Left renal cortex interstitium (tissue), 4 donors: Measurements from ENCODE around the gene PTPRG. TPM values are rescaled to one million over a fixed set of nuclear protein-coding genes. Genes with fewer than 3 reads are reported as not detected.

Experiments
- DNase-seq, 4 donors: peaks; one replicate each; pipeline ENCODE4 v3.0.0-alpha.2; 2013; ENCODE audit warnings: low read depth in 4 of 4, low spot score in 2 of 4, missing footprints in 1 of 4
- polyA plus RNA-seq, 4 donors: library from polyadenylated mRNA; unstranded; fragments of 120-200 nt; gene quantifications; one replicate each; pipeline ENCODE4 v1.2.1, GENCODE V29; 2013; ENCODE audit not compliant: insufficient read length in 4 of 4

PTPRG gene
- polyA plus RNA-seq, 4 donors, result 75.4 to 87.4 (median 78.9) TPM

DNA sequence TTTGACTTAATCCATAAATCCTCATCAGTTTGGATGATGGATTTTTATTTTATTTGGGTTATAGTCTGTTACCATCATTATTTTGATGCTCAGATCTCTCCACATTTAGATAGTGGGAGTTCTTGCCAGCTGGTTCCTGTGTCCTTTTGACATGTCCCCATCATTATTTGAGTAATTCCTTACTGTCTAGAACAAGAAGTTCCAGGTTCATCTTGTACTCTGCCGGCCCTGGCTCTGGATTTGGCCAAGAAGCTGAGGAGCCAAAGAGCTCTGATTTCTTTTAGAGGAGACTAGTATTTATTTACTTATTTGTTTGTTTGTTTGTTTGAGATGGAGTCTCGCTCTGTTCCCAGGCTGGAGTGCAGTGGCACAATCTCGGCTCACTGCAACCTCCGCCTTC, 54.3 kb downstream of the PTPRG start:
- DNase-seq, result no peak

DNA sequence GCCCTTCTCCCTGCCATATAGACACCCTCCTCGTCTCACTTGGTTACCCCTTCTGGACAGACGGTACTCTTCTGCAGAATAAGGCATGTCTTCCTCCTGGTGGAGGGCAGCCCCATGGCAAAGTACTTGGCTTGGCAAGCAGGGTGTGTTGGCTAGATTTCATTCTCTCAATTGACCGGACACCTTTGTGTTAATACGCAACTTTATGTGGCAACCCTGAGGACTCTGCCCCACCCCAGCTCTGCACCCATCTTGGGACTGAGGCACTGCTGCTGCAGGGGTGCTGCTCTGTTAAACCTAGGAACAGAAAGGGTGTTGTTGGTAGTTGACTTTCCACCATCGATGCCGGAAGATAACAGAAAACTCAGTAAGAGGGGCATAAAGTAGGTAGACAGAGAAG, 55.2 kb downstream of the PTPRG start:
- no peak for DNase-seq

DNA sequence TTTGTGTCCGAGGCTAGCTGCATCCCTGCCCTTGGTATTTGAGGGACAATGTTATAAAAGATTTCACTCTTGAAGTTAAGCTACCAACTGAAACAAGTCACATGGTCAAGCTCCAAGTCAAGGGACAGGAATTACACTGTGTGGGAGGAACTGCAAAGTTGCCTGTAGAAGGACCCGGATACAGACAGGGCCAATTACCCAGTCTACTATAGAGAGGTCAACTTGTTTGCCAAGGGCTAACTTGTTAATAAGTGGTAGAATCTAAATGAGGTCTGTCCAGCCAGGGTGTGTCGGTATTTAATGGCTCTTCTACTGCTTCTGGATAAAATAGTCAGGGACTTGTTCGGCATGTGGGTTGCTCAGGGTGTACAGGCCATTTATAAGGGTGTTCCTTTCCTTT, 55.7 kb downstream of the PTPRG start:
- peak in 2 of 4 donors; percentile 11 to 27 for DNase-seq

DNA sequence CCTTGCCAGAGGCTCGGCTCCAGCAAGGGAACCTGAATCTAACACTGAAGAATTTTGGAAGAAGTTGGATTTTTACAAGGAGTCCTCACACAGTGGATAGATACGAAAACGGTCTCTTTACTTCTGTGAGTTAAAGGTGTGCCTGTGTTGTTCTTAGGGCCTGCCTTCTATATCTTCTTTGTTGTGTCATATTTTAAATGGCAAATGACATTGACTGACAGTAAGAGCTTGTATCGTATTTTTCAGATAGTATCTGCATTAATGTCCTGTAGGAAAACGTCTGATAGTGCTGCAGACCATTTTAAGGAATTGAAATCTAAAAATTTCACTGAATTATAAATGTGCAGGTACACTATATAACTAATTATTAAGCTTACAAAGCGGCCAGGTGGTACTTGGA, 56.3 kb downstream of the PTPRG start:
- DNase-seq, result no peak

DNA sequence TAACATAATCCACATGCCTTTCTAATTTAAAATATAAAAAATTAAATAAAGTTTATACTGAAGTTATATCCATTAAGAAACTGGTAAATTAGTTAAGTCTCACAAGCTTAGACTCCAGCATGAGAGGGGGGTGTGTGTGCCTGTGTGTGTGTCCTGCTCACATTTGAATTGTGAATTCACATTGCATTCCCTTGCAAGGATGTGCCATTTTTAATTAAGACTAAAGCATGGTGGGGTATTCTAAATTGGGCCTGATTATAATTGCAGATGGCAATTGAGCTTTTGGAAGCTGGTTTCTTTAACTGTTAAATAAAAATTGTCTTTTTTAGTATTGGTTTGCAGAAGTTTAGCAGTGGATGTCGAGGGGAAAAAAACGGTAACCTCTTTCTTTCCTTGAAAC, 56.9 kb downstream of the PTPRG start:
- DNase-seq, result no peak

DNA sequence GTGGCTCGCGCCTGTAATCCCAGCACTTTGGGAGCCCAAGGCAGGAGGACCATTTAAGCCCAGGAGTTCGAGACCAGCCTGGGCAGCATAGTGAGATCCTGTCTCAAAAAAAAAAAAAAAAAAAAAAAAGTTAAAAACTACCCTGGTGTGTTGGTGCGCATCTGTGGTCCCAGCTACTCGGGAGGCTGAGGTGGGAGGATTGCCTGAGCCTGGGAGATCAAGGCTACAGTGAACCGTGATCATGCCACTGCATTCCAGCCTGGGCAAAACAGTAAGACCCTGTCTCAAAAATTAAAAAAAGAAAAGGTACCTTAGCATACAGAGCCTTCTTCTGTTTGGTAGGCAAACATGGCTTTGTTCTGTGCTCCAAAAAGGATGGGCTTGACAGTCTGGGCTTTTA, 57.5 kb downstream of the PTPRG start:
- DNase-seq, result no peak

DNA sequence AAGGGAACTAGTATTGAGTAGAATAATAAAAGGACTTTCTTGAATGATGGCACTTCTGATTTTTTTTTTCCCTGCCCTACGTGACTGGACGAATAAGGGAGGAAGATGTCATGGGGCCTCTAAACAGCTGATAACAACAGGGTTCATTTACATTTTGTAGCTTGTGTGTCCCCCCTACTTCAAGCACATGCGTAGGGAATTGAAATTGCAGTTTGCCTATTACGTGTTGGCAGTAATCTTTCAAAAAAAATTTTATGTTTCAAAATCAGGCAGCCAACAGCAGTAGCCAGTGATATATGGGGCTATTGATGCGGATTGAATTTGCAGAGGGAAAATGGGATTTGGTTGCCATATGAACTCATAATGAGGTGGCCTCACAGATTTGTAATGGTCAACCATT, 58.7 kb downstream of the PTPRG start:
- no peak for DNase-seq

DNA sequence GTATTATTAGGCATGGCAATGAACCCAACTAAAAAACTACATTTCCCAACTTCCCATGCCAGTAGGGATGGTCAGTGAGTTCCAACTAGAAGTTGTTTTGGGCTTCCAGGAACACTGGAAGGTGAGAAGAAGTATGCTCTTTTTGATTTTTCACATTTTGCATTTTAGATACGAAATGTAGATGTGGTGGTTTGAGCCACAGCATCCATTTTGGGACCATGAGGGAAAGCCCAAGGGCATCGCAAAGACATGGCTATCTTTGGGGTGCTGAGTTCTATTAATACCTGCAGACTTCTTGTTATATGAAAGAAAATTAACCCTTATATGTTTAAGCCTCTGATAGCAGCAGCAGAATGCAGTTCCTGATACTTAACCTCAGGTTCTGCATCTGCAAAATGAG, 62.9 kb downstream of the PTPRG start:
- no peak for DNase-seq

DNA sequence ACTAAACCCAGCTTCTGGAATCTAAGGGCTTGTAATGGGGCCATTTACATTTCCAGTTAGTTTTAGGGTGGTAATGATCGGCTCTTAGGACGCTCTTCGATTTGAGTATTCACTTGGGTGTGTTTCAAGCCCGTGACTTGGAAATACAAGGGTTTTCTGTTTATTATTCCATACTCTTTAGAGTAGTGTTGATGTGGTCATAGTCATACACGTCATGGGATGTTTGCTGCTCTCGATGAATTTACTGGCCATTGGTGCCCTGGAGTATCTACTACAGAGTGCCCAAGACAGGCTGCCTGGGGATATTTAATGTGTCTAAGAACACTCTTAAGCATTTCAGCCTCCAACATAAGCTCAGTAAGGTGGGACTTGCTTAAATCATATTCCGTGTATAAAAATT, 64.1 kb downstream of the PTPRG start:
- DNase-seq, result no peak

DNA sequence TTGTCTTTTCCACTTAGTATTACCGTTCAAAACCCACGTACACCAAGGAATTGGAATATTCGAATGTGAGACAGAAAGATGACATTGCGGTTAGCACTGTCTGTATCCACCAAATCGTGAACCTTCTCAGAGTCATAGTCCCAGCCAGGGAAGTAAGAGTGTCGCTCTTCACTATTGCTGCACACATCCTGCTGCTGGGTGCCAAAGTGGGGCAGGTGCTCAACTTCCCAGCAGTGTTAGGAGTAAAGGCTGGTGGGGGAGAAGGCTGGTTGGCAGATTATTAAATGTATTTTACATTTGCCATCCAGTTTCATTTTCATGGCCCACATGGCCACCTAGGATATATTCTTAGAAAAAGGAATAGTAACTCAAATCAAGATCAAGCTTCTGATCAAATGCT, 65.1 kb downstream of the PTPRG start:
- DNase-seq, result no peak

DNA sequence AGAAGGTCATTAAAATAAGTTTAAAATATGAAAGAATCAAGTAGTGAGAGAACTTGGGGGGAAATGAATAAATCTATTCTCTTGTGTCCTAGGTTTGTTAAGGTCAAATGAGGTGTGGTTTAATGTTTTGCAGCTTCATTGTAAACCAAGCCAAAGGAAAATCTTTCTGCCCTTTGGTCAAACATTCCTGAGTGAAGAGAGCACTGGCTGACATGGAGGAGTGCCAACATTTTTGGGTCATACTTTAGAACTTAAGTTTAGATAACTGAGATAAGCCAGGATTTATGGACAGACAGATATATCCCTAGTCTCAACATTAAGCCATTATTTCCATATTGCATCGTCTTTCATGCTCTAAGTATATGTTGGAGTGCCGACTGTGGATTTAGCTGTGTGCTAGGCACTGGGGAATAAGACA, 66.4 kb downstream of the PTPRG start:
- no peak for DNase-seq

DNA sequence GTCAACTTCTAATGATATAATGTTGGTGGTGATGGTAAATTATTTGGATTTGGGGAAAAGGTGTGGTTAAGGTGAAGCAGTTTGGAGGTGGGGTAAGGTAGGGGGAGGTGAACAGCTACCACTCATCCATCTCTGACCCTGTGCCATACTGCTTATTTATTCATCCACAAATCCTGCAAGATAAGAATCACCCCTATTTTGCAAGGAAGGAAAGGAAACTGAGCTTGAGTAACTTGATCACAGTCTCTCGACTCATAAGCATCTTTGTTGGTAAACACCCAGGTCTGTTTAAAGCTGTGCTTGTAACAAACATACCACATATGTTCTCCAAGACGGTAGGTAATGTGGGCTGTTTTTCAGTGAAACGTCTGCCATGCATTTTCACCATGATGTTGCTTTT, 67.3 kb downstream of the PTPRG start:
- no peak for DNase-seq

DNA sequence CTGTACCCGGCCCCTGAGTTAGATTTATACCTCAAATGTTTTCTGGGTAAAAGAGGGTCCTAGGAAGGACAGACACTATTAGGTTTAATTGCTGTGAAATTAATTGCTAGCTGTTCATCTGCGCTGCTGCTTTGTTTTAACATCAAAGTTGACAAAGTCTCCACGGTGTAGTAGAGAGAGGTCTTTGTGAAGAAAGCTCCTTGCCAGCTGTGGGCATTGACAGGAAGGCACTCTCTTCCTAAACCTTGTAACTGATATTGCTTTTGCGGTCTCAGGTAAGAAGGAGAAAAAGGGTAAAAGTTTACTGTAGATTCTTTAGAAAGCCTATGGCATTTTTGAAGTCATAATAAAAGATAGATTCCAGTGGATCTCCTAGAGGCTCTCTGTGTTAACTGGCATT, 68.1 kb downstream of the PTPRG start:
- DNase-seq, result no peak

DNA sequence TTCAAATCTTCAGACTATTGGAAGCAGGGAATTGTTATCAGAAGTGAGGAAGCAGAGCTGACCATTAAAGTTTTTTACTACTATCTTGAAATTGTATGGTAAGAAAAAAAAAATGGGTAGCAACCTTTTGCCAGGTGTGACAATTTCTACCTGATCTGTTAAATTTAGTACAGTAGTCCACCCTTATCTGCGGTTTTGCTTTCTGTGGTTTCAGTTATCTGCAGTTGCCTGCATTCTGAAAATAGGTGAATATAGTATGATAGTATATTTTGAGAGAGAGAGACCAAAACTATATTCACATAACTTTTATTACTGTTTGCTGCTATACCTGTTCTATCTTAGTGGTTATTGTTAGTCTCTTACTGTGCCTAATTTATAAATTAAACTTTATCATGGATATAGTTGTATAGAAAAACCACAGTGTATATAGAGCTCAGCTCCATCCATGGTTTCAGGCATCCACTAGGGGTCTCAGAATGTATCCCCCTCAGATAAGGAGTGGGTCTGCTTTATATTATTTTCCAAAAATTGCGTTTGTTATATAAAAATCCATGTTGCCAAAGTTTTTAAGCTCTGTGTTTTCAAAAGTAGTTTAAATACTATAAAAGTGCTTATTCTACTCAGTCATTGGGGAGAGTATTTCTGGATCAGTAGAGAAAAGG, 69.9 kb downstream of the PTPRG start:
- DNase-seq, result no peak

DNA sequence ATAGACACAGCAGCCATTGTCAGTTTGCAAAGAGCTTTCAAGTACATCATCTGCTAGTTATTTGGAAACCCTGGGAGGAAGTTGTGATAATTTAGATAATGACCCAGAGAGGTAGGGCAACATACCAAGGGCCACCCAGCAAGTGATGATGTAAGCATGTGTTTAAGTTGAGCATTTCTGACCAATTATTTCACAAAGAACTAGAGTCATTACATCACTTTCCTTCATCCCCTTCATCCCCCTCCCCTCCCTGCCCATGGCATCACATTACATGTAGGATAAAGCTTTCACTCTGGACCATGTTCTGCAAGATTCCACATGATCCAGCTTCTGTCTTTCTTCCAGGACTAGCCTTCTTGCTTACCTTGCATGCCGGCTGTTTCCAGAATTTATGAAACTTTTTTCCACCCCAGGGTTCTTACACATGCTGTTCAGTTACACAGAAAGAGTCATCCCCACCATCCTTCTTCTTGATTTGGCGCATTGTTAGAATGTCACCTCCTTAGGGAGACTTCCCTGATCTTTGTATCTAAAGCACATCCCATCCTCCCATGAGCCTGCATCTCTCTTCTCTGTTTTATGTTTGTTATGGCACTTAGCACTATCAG, 71.3 kb downstream of the PTPRG start:
- DNase-seq, result no peak

DNA sequence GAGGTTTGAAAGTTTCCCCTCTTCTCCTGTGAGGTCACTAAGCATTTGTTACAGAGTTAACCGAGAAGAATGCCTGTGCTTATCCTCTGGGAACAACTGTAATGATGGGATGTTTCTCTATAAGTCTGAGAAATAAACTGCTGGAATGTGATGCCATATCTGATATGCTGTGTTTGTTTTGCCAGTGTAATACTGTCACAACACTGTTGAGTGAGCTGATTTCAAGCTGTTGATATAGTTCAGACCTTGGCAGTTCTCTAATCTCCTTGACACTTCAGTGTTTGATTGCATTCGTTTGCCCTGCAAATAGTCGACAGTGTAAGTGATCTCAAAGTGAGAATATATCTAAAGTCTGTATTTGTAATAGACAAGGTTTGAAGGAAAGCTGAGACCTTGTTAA, 73.3 kb downstream of the PTPRG start:
- DNase-seq, result no peak

DNA sequence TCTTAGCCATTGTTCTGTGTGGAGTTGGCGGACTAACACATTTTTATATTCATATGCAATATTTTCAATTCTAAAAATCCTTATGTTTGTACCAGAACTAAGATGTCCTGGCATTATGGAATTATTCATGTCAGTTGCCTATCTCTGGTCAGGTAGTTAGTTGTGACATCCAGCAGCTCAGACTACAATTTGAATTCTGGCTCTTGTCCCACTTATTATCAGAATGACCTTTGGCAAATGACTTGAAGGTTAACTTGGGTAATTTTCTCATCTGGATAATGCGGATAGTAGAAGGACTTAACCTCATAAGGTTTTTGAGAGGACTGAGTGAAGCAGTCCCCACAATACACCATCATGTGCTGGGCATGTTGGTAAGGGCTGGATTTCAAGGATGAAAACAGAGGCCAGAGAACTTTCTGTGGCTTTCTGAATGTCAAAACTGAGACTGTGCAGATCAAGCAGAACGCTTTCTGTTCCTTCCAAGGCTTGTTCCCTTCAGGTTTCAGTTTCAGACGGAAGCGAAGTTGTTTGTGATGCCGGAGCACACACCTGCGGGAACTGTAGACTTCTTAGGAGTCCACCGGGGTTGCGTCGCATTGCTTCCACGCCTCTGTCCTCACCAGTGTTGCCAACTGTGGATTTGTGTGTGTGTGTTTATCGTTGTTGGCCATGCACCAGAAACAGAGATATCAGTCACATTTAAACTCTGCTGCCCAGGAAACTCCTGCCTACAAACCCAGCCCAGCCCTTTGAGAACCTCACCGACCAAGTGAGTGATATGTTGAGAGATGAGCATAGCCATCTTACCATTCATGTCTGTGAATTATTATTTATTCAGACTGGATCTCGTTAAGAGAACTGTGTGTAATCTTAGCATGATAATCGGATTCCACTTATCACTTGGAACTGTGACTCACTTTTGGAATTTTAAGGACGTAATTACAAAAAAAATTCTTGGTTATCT, 76.0 kb downstream of the PTPRG start:
- DNase-seq, result no peak

DNA sequence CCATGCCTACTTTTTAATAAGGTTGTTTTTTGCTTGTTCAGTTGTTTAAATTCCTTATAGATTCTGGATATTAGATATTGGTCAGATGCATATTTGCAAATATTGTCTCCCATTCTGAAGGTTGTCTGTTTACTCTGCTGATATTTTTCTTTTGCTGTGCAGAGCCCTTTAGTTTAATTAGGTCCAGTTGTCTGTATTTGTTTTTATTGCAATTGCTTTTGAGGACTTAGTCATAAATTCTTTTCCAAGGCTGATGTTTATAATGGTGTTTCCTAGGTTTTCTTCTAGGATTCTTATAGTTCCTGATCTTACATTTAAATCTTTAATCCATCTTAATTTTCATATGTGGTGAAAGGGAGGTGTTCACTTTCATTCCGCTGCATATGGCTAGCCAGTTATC, 77.4 kb downstream of the PTPRG start:
- no peak for DNase-seq

DNA sequence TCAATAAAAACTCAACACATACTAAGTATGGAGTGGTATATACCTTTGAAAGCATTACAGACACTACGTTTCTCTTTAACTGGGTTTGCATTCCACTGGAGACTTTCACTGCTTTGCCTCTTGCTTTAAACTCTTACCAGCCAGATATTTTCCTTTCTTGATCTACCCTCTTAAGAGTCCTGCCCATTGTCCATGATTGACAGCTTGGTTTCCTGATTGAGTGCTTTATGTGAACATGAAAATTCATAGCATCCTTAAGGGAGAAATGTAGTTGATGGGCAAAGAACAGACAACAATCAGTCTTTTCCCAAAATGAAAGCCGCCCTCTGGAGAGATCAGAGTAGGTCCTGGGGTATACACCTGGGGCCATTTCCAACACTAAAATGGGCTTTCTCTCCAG, 78.6 kb downstream of the PTPRG start:
- DNase-seq, result no peak

DNA sequence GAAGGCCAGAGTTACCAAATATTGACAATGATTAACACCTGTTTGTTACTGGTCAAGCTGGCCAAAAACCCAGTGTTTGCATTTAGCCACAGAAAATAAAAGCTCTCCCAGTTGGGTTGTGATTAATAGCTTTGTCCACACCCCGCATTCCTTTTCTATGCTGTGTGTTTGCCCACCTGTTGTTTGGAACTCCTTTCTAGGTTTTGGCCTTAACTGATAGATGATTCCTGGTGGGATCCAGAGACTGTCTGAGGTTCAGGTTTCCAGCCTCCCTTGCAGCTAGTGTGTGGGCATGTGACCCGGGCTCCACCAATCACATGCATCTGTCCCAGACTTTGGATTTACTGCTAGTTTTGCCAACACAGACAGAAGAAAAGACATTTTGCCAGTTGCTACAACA, 83.8 kb downstream of the PTPRG start:
- DNase-seq, result no peak

DNA sequence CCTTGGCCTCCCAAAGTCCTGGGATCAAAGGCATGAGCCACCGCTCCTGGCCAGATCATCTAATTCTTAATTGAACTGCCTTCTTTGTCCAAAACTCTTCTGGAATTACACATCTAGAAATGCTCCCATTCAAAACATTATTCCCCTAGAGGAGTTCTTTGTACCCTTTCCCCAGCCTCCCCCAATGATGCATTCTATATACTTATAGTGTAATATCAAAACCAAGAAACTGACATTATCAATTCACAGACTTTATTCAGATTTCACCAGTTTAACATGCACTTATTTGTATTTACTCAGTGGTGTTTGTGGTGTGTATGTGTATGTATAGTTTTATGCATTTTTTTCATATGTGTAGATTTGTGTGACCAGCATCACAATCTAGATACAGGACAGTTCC, 85.0 kb downstream of the PTPRG start:
- DNase-seq, result no peak
